GM18498 (cell line): ENCODE results near the gene MEOX2.

ENCODE experiments used
- ATAC-seq: cut with Tn5 transposase; IDR thresholded peaks from one replicate; pipeline ENCODE4 v1.9.1; 2021; ENCODE audit warnings: mild to moderate bottlenecking, moderate library complexity; ENCODE audit not compliant: unreplicated experiment

MEOX2 gene

DNA sequence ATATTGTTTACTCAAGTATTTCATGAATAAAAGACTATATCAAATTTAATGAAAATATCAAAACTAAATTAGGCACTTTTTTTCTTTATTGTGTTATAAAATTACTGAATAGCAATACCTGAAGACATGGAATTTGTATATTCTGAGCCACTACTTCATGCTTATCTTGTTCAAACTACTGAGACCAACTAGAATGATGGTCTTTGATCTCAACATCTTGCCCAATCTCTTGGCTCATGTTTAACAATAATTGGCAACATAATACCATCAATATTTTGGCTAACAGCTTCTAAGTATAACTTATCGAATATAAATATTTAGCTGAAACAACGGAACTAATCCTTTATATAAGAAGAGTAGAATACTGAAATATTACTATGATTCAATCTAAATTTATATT is 68.2 kb downstream of the MEOX2 start:
- no peak for ATAC-seq

GRCh38 chr7:15612205-15612604 is 74.3 kb downstream of the MEOX2 start:
- ATAC-seq, result no peak

DNA sequence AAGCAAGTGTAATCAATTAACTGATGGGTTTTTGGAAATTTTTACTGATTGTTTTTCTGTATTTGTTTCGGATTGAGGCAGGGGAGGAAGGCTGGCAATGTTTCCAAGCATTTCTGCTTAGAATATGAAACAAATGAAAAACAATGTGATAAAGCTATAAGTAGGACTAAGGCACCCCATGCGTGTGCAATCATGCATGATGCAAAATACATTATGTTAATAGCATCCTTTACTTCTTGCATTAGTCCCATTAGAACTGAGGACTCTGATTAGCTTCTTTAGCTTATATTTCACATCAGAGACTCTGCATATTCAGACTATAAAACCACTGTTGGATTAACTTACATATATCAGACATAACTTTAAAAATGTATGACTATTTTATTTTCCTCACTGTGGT is 76.0 kb downstream of the MEOX2 start:
- no peak for ATAC-seq

DNA sequence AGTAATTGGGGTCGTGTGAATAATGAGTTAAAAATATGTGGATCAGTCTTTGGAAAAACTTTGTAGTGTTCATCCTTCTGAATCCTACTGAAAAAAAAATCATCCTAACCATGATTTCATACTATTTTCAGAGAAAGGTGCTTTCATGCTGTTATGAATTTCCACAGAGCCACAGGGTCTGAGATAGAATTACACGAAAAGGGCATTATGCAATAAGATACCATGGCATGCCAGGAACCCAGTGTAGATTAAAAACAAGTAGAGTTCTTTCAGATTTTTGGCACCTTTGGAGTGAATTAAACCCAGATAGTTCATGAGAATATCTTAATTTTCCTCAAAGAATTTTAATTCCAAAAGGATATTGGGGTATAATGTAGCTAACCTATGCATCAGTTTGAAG is 77.2 kb downstream of the MEOX2 start:
- ATAC-seq, result no peak

- ATAC-seq, result no peak
These were observed 78.8 kb downstream of the MEOX2 start for GRCh38 chr7:15607529-15608210.

GRCh38 chr7:15606561-15606960 is 79.9 kb downstream of the MEOX2 start:
- no peak for ATAC-seq

DNA sequence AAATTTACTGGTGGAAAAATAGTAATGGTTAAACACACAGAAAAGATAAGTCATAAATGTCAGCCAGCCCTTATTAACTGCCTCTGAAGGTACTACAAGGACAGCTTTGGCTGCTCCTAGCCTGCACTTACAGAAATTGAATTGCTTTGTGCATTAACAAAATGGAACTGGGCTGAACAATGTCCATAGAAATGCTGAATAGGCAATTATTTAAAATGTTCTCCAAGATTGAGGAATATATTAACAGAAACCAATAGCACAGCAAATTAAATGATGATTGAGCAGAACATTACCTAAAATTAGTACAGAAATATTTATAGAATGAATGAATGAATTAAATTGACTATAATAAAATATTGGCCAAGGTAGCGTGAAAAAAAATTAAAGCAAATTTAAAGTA is 82.3 kb downstream of the MEOX2 start:
- no peak for ATAC-seq

GRCh38 chr7:15603124-15603523 is 83.4 kb downstream of the MEOX2 start:
- no peak for ATAC-seq

DNA sequence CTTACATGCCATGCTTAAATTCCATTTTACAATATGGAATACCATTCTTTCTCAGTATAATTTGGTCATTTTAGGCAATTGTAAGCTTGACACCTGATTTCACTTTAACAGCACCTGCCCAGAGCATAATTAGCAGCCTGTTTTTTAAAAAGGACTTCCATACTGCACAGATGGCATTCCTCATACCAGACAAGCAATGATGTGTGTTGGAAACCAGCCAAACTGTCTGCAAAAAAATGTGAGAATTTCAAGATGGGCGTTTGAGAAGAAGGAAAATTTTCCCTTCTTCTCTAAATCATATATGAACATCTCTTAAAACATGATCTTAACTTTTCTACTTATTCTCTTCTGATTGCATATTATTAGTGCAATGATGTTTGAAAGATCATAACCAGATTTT is 84.2 kb downstream of the MEOX2 start:
- no peak for ATAC-seq

- ATAC-seq, result no peak
These were observed 85.3 kb downstream of the MEOX2 start for GRCh38 chr7:15601175-15601574.

DNA sequence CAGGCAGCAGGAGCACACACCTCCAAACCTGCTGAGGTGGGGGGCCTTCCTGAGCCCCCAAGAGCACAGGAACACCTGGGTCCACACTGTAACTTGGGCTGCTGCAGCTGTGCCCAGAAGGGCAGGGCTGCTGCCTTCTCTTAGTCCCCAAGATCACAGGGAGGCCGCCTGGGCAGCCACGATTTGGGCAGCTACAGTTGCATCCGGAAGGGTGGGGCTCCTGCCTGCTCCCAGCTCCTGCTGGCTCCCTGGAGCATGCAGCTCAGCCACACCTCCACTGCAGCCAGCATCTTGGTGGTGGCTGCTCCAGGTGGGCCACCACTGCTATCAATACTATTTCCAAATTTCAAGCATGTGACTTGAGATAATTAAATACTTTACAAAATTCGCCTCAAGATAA is 86.2 kb downstream of the MEOX2 start:
- ATAC-seq, result no peak

GRCh38 chr7:15594461-15594860 is 92.0 kb downstream of the MEOX2 start:
- no peak for ATAC-seq

GRCh38 chr7:15593382-15593781 is 93.1 kb downstream of the MEOX2 start:
- ATAC-seq, result no peak

DNA sequence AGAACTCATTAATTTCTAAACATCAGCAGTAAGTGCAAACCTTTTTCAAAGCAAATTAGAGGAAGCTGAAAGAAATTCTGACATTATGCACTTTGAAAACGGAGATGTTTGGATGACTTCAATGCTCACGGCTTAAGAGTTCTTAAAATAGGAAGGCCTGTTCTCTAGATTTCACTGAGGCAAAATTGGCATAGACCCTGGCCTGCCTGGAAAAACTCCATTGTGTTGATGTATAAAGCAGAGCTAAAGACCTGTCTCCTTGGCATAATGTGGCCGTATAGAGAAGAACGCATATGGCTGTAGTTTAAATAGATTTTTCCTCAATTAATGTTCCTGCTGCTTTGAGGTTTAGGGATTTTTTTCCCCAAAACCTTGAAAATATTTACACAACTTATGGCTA is 100.2 kb downstream of the MEOX2 start:
- ATAC-seq, result no peak

GRCh38 chr7:15584575-15584974 is 101.9 kb downstream of the MEOX2 start:
- ATAC-seq, result no peak

DNA sequence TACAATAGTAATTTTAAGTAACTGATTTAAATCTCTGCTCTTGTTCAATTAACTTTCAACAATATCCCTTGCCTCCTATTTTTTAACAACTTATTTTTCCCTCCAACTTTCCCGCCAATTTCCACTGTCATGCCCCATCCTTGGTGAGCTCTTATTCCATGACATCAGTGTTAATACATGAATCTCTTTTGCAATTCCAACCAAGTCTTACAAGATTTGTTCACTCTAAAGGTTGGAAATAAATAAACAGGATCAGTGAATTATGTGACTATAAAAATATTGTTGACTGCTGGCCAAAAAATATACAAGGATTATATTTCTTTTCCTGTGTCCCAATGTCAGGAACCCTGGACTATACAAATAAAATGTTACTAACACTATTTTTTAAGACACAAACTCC is 103.7 kb downstream of the MEOX2 start:
- ATAC-seq, result no peak

DNA sequence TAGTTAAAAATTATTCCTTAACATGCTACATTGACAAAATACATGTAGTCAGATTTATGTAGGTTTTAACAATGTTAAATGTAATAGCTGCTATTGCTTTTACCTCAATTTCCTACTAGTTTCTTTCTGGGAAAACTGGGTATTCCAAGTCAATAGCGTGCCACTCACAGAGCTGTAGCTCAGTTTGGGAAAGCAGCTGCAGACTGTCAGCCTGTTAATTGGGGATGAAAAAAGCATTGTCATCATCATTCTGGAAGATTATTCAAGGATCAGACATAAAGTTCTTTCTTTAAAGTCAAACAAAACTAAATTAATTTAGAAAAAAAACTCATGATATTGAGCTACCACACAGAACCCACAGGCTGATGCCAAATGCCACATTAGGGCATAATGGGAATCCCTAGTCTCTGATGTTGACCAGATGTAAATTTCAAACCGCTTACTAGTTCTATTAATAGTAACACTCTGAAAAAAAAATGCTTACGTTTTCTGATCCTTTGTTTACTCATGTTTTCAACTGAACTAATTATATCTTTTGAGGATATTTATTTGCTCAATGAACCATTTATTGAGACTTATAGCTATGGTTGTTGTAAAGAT is 105.0 kb downstream of the MEOX2 start:
- no peak for ATAC-seq

DNA sequence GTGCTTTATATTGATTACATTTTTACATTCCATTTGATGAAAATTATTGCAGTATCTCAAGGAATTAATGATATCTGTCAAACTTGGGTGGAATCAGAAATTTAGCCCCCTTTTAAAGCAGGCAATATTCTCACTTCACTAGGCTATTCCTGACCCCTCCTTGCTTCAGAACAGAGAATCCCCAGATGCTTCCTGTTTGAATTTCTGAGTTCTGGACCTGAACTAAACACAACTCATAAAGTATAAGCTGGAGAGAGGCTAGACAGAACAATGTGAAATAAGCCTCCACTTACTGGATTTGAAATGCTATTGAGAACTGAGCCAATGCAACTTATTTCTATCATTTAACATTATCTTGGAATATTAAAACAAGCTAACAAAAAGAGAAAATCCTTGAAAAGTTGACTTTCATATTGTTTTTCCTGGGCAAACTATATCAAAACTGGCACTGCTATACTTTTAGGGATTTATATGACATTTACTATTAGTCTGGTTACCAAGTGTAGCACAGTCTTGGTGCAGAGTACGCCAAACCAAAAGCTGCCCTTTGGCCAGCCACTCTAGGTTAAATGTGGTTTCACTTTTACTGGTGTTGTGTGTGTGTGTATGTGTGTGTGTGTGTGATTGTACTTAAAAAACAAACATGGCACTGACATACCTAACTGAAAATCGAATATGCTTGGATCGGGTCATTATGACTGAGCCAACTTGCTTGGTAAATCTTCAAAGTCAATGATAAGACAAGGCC is 105.7 kb downstream of the MEOX2 start:
- ATAC-seq, result no peak

DNA sequence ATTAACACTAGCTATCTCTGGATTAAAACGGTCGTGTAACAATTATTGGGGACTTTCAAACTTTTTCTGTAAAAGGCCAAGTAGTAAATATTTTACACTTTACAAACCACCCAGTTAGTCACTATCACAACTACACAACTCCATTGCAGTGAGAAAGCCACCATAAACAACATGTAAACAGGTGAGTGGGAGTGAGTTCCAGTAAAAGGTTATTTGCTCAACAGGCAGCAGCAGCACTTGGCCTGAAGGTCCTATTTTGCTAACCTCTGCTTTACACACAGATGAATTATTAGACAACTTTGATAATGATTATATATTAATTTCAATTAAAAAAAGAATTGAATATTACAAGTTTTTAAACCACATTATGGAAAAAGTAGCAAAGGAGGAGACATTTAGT is 108.9 kb downstream of the MEOX2 start:
- no peak for ATAC-seq

DNA sequence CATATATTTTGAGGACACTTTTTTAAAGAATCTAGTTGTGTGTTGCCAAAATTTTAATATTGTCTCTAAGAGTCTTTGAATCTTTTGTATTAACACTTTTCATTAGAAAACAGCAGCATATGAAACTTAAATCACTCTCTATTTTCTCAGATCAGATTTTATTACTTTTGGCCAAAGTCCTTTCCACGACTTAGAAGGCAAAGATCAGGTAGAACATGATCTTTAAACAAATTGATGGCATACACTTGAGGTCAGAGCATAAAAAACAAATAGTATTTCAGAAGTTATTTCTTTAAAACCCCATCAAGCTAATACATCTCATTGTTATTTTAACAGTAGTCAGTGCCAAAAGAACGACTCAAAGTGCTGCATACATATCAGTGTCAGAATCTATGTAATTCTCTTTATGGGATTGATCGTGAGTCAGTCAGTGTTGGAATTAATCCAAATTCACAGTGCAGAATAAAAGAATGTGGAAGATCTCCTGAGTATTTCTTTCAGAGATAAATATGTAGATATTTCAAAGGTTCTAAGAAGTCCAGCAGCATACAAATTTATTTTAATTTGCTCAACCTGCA is 115.1 kb downstream of the MEOX2 start:
- ATAC-seq, result no peak

DNA sequence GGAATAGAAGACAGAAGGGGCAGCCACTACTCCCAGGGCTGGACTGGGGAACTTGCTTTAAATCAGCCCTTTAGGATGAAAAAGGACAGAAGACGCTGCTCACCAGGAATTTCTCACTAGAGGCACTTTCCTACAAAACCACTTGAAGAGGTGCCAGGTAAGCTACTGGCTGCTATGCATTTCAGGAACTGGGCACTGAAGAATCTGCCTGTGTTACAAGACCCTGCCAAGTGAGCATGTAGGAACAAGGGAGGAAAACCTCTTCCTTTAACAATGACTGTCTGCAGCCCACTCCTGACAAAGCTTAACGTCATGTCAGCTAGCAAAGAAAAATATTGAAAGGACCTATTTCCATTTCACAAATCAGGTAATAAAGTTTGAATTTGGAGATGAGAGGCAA is 118.8 kb downstream of the MEOX2 start:
- no peak for ATAC-seq

DNA sequence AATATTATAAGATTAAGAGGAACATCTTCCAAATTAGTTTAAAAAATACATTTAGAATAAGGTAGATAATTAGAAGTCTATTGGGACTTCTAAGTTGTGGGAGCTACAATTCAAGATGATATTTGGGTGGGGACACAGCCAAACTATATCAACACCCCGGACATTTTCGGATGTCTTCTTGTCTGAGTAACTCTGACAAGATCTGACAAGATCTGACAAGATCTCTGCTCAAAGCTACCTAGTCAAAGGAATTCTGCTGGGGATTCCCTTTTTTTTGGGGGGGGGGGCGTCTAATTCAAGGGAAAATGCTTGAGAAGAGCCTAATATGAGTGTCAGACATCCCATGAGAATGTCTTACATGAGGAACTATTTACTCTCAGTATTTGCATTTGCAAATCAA is 119.4 kb downstream of the MEOX2 start:
- no peak for ATAC-seq
